Right lobe of liver (tissue), 4 donors: ENCODE data around the gene UTP15.

ENCODE experiments used
- CTCF ChIP-seq, 4 donors: fragments of 200-600 bp in 3 of 4; fragments of 450-650 bp in 1 of 4; IDR thresholded peaks; one replicate each; pipeline versions ENCODE4 v1.5.1 to v1.8.0; 2016 to 2022; ENCODE audit warnings: antibody characterized with exemption in 4 of 4, mild to moderate bottlenecking in 2 of 4
- POLR2A ChIP-seq: fragments of 450-650 bp; IDR thresholded peaks from one replicate; pipeline ENCODE4 v1.6.1; 2017; ENCODE audit warnings: antibody characterized with exemption, mild to moderate bottlenecking
- donor health status: DM: no; HTN: no; CAD: no.
- donor health status: DM: no; HTN: no; CAD: no.
- donor health status: DM: no; HTN: yes; CAD: no.

- no peak for TF ChIP-seq CTCF (IDR thresholded peaks at IDR 0.05)
- TF ChIP-seq POLR2A: no peak
Observed at GRCh38 chr5:73552642-73553041, 12.9 kb upstream of the UTP15 start.
